ENCODE data around the gene MAML3.
A peak's percentile ranks its signal among the peaks of the same experiment; 100 is the strongest.
"Not testable (repeated sequence)": the region's sequence is repeated elsewhere in the genome, so short reads cannot be mapped to it uniquely, and the experiment has no call there.

The MAML3 gene

GRCh38 chr4:139700568-139700967, 453.4 kb downstream of the MAML3 start:
- DNase-seq: no peak

- DNase-seq: not testable (repeated sequence)
These were observed 455.6 kb downstream of the MAML3 start for GRCh38 chr4:139698167-139698925.

- DNase-seq: no peak
These were observed 457.5 kb downstream of the MAML3 start for GRCh38 chr4:139696491-139696890.

- no peak for DNase-seq
These were observed 459.4 kb downstream of the MAML3 start for GRCh38 chr4:139694522-139695107.

- no peak for DNase-seq
These were observed 461.5 kb downstream of the MAML3 start for GRCh38 chr4:139692309-139693012.

- DNase-seq: no peak
These were observed 463.6 kb downstream of the MAML3 start for GRCh38 chr4:139690419-139690818.

GRCh38 chr4:139689093-139689722, 464.8 kb downstream of the MAML3 start:
- DNase-seq: no peak

GRCh38 chr4:139686988-139687387, 467.0 kb downstream of the MAML3 start:
- DNase-seq: no peak

- DNase-seq: no peak
These were observed 467.9 kb downstream of the MAML3 start for GRCh38 chr4:139686130-139686529.

- DNase-seq: peak; percentile 11
These were observed 468.8 kb downstream of the MAML3 start for GRCh38 chr4:139685180-139685579.

GRCh38 chr4:139684351-139684750, 469.6 kb downstream of the MAML3 start:
- no peak for DNase-seq

- no peak for DNase-seq
These were observed 471.2 kb downstream of the MAML3 start for GRCh38 chr4:139682741-139683151.

- no peak for DNase-seq
These were observed 471.7 kb downstream of the MAML3 start for GRCh38 chr4:139682309-139682708.

- DNase-seq: no peak
These were observed 476.9 kb downstream of the MAML3 start for GRCh38 chr4:139676913-139677585.

- no peak for DNase-seq
These were observed 477.6 kb downstream of the MAML3 start for GRCh38 chr4:139676365-139676764.

- DNase-seq: no peak
These were observed 478.3 kb downstream of the MAML3 start for GRCh38 chr4:139675651-139676050.

GRCh38 chr4:139674875-139675550, 479.0 kb downstream of the MAML3 start:
- DNase-seq: no peak

GRCh38 chr4:139672732-139673131, 481.3 kb downstream of the MAML3 start:
- DNase-seq: no peak

GRCh38 chr4:139672215-139672614, 481.8 kb downstream of the MAML3 start:
- no peak for DNase-seq

- DNase-seq: no peak
These were observed 483.2 kb downstream of the MAML3 start for GRCh38 chr4:139670775-139671174.

- no peak for DNase-seq
These were observed 484.1 kb downstream of the MAML3 start for GRCh38 chr4:139669890-139670289.

GRCh38 chr4:139669335-139669734, 484.6 kb downstream of the MAML3 start:
- no peak for DNase-seq

Data from CD4-positive, alpha-beta T cell treated with Interleukin-17A for 4 hours (primary cell).